ENCODE results near the gene IQCC. TPM values are rescaled to one million over a fixed set of nuclear protein-coding genes. Genes with fewer than 3 reads are reported as not detected.

Gene IQCC
- total RNA-seq, result 1.3 and 1.6 TPM in 2 replicates

GRCh38 chr1:32205401-32206370 is at the start of gene IQCC:
TSS of gene IQCC (plus strand) at chr1:32205671. CDS start at chr1:32205682, 11 bp downstream.

GRCh38 chr1:32179443-32180185 is 25.9 kb upstream of the IQCC start, which contains the start of gene TXLNA:
TSS of gene TXLNA (plus strand) at chr1:32179675. CDS start at chr1:32180346, 671 bp downstream.

DNA sequence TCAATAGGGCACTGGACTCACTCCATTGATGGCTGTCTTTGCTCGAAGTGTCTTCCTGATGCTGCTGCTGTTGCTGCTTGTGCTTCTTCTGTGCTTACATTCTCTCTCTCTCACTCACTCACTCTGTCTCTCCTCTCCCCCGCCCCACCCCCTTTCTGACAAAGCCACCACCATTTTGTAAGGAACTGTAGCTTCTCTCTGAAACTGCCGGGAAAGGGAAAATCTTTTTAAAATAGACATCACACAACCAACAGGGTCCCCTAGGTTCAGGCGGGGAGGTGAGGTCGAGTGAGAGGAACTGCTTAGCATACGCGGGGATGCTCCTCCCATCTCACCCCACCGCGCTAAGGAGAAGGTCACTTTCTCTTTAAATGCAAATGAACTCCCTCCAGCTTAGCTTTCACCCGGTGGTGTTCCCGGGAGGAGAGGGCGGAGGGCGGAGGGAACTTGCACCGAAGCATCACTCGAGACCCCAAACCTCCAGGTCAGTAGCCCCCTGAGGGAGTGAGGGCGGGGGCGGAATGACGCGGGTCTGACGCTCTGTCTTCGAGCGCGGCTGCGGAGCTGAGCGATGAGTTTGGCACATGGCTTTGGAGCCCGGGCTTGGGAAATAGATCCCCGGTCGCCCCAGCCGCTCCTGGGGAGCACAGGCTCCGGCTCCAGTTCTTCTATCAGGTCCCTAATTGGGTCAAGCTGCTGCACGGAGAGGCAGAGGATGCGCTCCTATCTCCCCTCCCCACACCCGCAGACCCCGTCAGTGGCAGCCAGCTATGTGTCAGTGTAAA is 5.1 kb upstream of the IQCC start, which contains the start of gene CCDC28B:
CCDC28B (plus strand) TSS at position 370 of the 785 bp plus-strand sequence. CDS start 1,341 bp downstream, outside the sequence.

GRCh38 chr1:32208891-32209328 is 3.4 kb downstream of the IQCC start, which contains the start of gene DCDC2B:
TSS of gene DCDC2B (plus strand) at chr1:32209089. CDS start at chr1:32209094, 5 bp downstream.

DNA sequence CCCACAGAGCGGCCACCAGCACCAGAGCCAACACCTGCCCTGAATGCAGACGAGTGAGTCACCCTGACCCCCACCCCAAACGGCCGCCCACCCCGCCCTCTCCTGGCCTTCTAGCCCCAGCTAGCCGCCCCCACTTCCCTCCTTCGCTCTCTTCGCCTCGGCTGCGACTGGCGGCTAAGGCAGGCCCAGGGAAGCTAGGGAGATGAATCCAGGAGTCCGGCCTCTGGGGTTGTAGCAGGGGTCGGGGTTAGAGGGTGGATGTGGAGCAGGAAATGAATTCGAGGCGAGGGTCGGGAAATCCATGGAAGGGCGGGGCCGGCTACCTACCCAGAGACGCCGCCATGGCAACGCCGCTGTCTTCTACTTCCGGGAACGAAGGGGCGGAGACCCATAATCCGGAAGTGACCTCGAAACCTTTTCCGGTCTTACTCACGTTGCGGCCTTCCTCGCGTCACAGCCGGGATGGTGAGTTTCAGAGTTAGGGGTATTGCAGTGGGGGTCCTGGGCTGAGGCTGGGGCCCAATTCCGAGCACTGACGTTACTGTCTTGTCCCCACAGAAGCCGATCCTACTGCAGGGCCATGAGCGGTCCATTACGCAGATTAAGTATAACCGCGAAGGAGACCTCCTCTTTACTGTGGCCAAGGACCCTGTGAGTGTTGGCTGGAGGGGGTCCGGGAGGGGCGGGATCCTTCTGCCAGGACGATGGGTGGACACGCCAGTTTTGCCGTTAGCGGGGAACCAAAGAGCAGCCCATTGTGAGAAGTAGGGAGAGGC is 16.7 kb downstream of the IQCC start, which contains the start of the genes EIF3I and TMEM234:
EIF3I (plus strand) TSS at position 428 of the 776 bp plus-strand sequence; CDS start at position 463, 35 bp downstream.
TMEM234 (minus strand) TSS at position 374 of the 776 bp plus-strand sequence; CDS start at position 343, 31 bp downstream.

DNA sequence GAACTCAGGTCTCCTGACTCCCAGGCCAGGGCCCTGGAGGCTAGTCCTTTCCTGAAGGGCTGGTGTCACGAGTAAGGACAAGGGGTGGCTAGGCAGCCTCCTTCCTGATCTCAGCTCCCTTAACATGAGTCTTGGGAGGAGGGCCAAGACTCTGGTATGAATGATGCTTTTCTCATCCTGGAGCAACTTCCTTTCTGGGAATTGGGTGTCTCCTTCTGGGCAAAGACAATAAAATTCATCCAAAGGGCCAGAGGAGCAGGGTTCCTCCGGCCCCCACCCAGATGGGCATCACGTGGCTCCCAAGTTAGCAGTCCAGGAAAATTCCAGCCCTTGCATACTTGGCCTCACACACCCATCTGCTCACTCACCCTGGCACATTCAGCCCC is 41.4 kb downstream of the IQCC start, which contains the start of gene FAM167B:
FAM167B (plus strand) TSS at position 335 of the 386 bp plus-strand sequence. CDS start 200 bp downstream, outside the sequence.

GRCh38 chr1:32250893-32251716 is 45.6 kb downstream of the IQCC start, which contains the start of gene LCK:
TSS of gene LCK (plus strand) at chr1:32251265. CDS start at chr1:32274330, 23,065 bp downstream.

Other genes starting within 250 kb of the IQCC start
- 37.9 and 43.7 TPM in 2 replicates for gene KHDRBS1, start 191.8 kb upstream of the IQCC start, total RNA-seq
- gene TMEM39B, start 132.7 kb upstream of the IQCC start, total RNA-seq, result 5.0 and 11.4 TPM in 2 replicates
- 35.6 and 41.8 TPM in 2 replicates for gene KPNA6, start 97.6 kb upstream of the IQCC start, total RNA-seq
- gene TXLNA, start 26.0 kb upstream of the IQCC start, total RNA-seq, result 49.5 and 58.6 TPM in 2 replicates
- gene CCDC28B, start 5.1 kb upstream of the IQCC start, total RNA-seq, result 9.4 and 15.7 TPM in 2 replicates
- gene DCDC2B, start 3.4 kb downstream of the IQCC start, total RNA-seq, result not detected in 2 replicates
- gene TMEM234, start 16.7 kb downstream of the IQCC start, total RNA-seq, result 11.9 and 14.7 TPM in 2 replicates
- gene EIF3I, start 16.7 kb downstream of the IQCC start, total RNA-seq, result 263 and 299 TPM in 2 replicates
- 2.8 TPM in 1 of 2 replicates, not detected in the other for gene FAM167B, start 41.6 kb downstream of the IQCC start, total RNA-seq
- 0.49 TPM in 1 of 2 replicates, not detected in the other for gene LCK, start 45.6 kb downstream of the IQCC start, total RNA-seq
- 67.1 and 70.9 TPM in 2 replicates for gene HDAC1, start 86.4 kb downstream of the IQCC start, total RNA-seq
- gene MARCKSL1, start 130.6 kb downstream of the IQCC start, total RNA-seq, result 268 and 400 TPM in 2 replicates
- gene FAM229A, start 156.8 kb downstream of the IQCC start, total RNA-seq, result 0.18 and 0.97 TPM in 2 replicates
- 0.32 TPM in 1 of 2 replicates, not detected in the other for gene TSSK3, start 156.9 kb downstream of the IQCC start, total RNA-seq
- gene BSDC1, start 188.8 kb downstream of the IQCC start, total RNA-seq, result 65.9 and 67.7 TPM in 2 replicates

Measured in cardiac atrium fibroblast (primary cell).